ENCODE measurements around the gene DRG2.
A peak's percentile ranks its signal among the peaks of the same experiment; 100 is the strongest.

Gene DRG2

DNA sequence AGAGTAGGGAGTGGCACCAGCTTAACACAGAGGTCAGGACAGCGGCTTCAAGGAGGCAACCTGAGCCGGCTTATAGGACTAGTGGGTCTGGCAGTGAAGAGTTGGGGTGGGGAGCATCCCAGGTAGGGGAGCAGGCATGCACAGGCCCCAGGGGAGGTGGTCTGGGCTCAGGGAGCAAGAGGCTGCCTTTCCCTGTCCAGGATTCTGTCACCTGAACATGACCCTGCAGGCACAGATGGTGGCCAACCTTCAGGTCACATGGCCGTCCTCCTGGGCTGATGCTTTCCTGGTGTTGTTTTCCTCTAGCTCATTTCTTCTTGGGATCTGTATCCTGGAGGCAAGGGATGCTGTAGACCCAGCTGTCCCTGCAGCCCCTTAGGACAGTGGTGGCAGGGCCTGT, 17.3 kb downstream of the DRG2 start:
- Mint-ChIP-seq H3K9me3 (no peaks in the 10 kb centered on the region), H3K36me3 (no peaks in the 10 kb centered on the region), H3K4me1 (no peaks in the 10 kb centered on the region), H3K27ac (no peak overlapping the region), H3K4me3 (no peak overlapping the region), H3K27me3 (no peaks in the 10 kb centered on the region)

- Mint-ChIP-seq H3K27me3 (no peaks in the 10 kb centered on the region), H3K9me3 (no peaks in the 10 kb centered on the region), H3K4me3 (no peak overlapping the region), H3K36me3 (no peaks in the 10 kb centered on the region), H3K4me1 (no peaks in the 10 kb centered on the region), H3K27ac (no peak overlapping the region)
Observed at GRCh38 chr17:18105595-18105994, 17.8 kb downstream of the DRG2 start.

- Mint-ChIP-seq H3K27ac (no peak overlapping the region), H3K4me3 (no peak overlapping the region), H3K9me3 (no peaks in the 10 kb centered on the region), H3K4me1 (no peaks in the 10 kb centered on the region), H3K27me3 (no peaks in the 10 kb centered on the region), H3K36me3 (no peaks in the 10 kb centered on the region)
Observed at GRCh38 chr17:18106211-18106610, 18.5 kb downstream of the DRG2 start.

DNA sequence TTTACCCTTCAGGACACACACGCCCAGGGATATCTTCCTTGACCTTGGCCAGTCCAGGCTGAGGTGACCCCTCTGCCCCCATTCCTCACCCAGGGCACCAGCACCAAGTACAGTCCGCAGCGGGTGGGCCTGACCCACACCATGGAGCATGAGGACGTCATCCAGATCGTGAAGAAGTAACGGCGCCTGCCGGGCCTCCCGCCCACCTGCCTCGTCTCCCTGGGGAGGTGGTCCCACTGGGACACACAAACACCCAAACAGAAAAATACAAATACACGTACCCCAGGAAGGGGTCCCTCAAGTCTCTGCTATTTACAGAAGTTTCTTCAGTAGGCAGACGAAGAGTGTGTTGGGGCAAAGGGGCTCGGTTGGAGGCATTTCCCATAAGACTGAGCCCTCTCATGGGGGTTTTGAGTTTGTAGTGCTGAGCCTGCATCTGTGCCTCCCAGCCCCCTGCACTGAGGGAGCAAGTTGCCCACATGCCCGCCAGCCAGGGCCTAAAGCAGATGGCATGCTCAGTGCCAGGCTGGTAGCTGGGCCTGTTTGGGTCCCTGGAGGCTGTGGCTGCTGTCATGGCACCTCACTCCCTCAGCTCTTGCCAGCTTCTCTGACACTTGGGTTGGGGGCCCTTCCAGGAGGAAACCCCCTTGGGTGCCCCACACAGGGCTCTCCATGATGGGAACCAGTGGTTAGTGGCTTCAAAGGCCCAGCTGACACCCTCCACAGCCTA, 19.5 kb downstream of the DRG2 start:
- Mint-ChIP-seq H3K4me1 (no peaks in the 10 kb centered on the region), H3K36me3 (no peaks in the 10 kb centered on the region), H3K4me3 (no peak overlapping the region), H3K27ac (no peak overlapping the region), H3K9me3 (no peaks in the 10 kb centered on the region), H3K27me3 (no peaks in the 10 kb centered on the region)

GRCh38 chr17:18107971-18108370, 20.2 kb downstream of the DRG2 start:
- no peaks in the 10 kb centered on the region for H3K4me1 Mint-ChIP-seq
- H3K27me3 Mint-ChIP-seq: no peaks in the 10 kb centered on the region
- peak overlapping the region; percentile 4 for H3K27ac Mint-ChIP-seq
- no peaks in the 10 kb centered on the region for H3K36me3 Mint-ChIP-seq
- H3K4me3 Mint-ChIP-seq: no peak overlapping the region
- H3K9me3 Mint-ChIP-seq: no peaks in the 10 kb centered on the region

GRCh38 chr17:18108401-18109312, 20.9 kb downstream of the DRG2 start, which contains the start of gene MYO15A:
MYO15A (plus strand) TSS chr17:18108756; CDS start chr17:18118801, 10,045 bp downstream.
- Mint-ChIP-seq H3K27ac (peak within 1 kb of the TSS; percentile 4), H3K4me1 (no peaks in the 10 kb centered on the region), H3K27me3 (no peaks in the 10 kb centered on the region), H3K4me3 (no peak within 1 kb of the TSS), H3K9me3 (no peaks in the 10 kb centered on the region), H3K36me3 (no peaks in the 10 kb centered on the region)

DNA sequence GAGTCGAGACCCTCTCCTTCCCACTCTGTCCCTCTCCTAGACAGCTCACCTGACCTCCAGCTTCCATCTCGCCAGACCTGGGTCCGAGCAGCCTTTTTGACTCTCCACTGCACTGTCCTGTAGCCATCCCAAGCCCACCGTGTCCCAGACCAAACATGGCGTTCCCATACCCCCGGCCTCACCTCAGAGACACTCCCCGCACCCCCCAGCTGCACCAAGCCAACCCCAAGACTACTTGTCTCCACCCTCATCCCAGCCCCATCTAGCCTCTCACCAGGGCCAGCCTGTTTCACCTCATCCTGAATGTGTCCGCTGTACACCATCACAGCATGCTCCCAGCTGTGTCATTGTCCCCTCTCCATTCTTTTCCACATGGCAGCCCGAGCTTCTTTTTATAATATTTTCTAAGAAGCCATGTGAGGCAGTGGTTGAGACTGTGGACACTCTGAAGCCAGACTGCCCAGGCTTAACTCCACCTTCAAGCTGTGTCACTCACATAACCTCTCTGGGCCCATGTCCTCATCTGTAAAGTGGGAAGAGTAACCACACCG, 22.3 kb downstream of the DRG2 start:
- no peak overlapping the region for H3K27ac Mint-ChIP-seq

GRCh38 chr17:18110636-18111145, 22.9 kb downstream of the DRG2 start:
- Mint-ChIP-seq H3K27ac (no peak overlapping the region), H3K27me3 (peaks cover 1% of the 10 kb centered on the region), H3K4me1 (no peaks in the 10 kb centered on the region), H3K4me3 (no peak overlapping the region), H3K36me3 (no peaks in the 10 kb centered on the region), H3K9me3 (no peaks in the 10 kb centered on the region)

More for the DNA sequence above, 22.3 kb downstream of the DRG2 start:
- Mint-ChIP-seq H3K9me3 (no peaks in the 10 kb centered on the region), H3K36me3 (no peaks in the 10 kb centered on the region), H3K27me3 (peaks cover 1% of the 10 kb centered on the region), H3K4me3 (no peak overlapping the region), H3K4me1 (no peaks in the 10 kb centered on the region)

GRCh38 chr17:18111330-18111971, 23.7 kb downstream of the DRG2 start:
- Mint-ChIP-seq H3K27ac (no peak overlapping the region), H3K36me3 (no peaks in the 10 kb centered on the region), H3K27me3 (peaks cover 1% of the 10 kb centered on the region), H3K4me1 (no peaks in the 10 kb centered on the region), H3K4me3 (no peak overlapping the region), H3K9me3 (no peaks in the 10 kb centered on the region)

GRCh38 chr17:18115517-18115916, 27.8 kb downstream of the DRG2 start:
- Mint-ChIP-seq H3K4me1 (no peaks in the 10 kb centered on the region), H3K4me3 (no peak overlapping the region), H3K27ac (no peak overlapping the region)

DNA sequence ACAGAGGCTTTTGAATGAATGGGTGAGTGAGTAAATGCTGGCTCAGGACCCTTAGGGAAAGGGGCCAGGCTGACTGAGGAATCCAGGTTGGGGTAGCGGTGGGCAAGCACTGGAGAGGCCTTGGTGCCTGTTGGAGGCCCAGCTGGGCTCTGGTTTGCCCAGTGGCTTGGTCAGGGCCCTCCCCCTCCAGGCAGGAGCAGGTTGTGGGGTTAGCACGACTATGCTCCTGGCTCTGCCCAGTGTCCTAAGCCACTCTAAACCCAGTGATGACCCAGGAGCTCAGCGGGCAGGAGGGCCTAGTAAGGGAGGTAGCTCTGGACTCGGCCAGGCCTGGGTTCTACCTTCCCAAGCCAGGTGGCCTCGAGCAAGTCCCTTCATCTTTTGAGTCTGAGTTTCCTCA, 28.3 kb downstream of the DRG2 start:
- H3K4me1 Mint-ChIP-seq: no peaks in the 10 kb centered on the region
- H3K9me3 Mint-ChIP-seq: no peaks in the 10 kb centered on the region
- H3K4me3 Mint-ChIP-seq: no peak overlapping the region
- H3K27me3 Mint-ChIP-seq: peaks cover 1% of the 10 kb centered on the region
- no peak overlapping the region for H3K27ac Mint-ChIP-seq
- no peaks in the 10 kb centered on the region for H3K36me3 Mint-ChIP-seq

More at GRCh38 chr17:18115517-18115916, 27.8 kb downstream of the DRG2 start:
- peaks cover 1% of the 10 kb centered on the region for H3K27me3 Mint-ChIP-seq
- no peaks in the 10 kb centered on the region for H3K9me3 Mint-ChIP-seq
- no peaks in the 10 kb centered on the region for H3K36me3 Mint-ChIP-seq

DNA sequence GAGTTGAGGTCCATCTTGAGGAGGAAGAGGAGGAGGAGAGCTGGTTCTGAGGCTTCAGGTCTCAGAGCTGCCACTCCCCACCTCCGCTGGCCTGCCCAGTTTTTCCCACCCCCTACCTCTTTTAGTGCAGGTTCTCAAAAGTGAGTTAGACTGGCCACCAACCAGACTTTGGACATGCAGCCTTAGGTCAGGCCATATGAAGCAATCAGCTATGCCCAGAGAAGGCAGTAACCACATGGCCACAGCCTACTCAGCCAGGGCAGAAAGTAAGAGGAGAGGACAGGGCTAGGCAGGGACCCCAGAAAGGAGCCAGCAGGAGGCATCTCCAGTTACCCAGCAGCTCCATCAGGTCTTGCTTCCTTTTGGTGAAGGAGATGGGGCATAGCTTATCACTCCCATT, 29.8 kb downstream of the DRG2 start:
- H3K4me1 Mint-ChIP-seq: no peaks in the 10 kb centered on the region

GRCh38 chr17:18117982-18118975, 30.5 kb downstream of the DRG2 start:
- no peaks in the 10 kb centered on the region for H3K36me3 Mint-ChIP-seq
- H3K4me1 Mint-ChIP-seq: no peaks in the 10 kb centered on the region
- H3K27me3 Mint-ChIP-seq: peaks cover 1% of the 10 kb centered on the region
- no peak overlapping the region for H3K4me3 Mint-ChIP-seq
- no peaks in the 10 kb centered on the region for H3K9me3 Mint-ChIP-seq
- H3K27ac Mint-ChIP-seq: no peak overlapping the region

More for the DNA sequence above, 29.8 kb downstream of the DRG2 start:
- no peak overlapping the region for H3K4me3 Mint-ChIP-seq
- no peaks in the 10 kb centered on the region for H3K36me3 Mint-ChIP-seq
- no peaks in the 10 kb centered on the region for H3K9me3 Mint-ChIP-seq
- H3K27ac Mint-ChIP-seq: no peak overlapping the region
- H3K27me3 Mint-ChIP-seq: peaks cover 1% of the 10 kb centered on the region

DNA sequence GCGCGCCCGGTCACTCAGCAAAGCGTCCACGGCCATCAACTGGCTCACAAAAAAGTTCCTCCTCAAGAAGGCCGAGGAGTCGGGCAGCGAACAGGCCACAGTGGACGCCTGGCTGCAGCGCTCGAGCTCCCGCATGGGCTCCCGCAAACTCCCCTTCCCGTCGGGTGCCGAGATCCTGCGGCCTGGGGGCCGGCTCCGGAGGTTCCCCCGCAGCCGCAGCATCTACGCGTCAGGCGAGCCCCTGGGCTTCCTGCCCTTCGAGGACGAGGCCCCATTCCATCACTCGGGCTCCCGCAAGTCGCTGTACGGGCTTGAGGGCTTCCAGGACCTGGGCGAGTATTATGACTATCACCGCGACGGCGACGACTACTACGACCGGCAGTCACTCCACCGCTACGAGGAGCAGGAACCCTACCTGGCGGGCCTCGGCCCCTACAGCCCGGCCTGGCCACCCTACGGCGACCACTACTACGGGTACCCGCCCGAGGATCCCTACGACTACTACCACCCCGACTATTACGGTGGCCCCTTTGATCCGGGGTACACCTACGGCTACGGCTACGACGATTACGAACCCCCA, 31.5 kb downstream of the DRG2 start:
- Mint-ChIP-seq H3K27ac (no peak overlapping the region), H3K9me3 (no peaks in the 10 kb centered on the region), H3K36me3 (no peaks in the 10 kb centered on the region), H3K4me1 (no peaks in the 10 kb centered on the region), H3K4me3 (no peak overlapping the region), H3K27me3 (peaks cover 1% of the 10 kb centered on the region)
